HG03342 (cell line): ENCODE results near the gene RASGRP4.

ENCODE experiments used
- ATAC-seq: cut with Tn5 transposase; IDR thresholded peaks from one replicate; pipeline ENCODE4 v1.9.1; 2021; ENCODE audit warnings: mild to moderate bottlenecking, moderate library complexity; ENCODE audit not compliant: unreplicated experiment

The RASGRP4 gene

GRCh38 chr19:38391911-38392464 lies 34.0 kb downstream of the RASGRP4 start:
- ATAC-seq = no peak

GRCh38 chr19:38389957-38390924 lies 35.8 kb downstream of the RASGRP4 start:
- no peak for ATAC-seq

GRCh38 chr19:38389101-38389925 lies 36.7 kb downstream of the RASGRP4 start:
- ATAC-seq = no peak

GRCh38 chr19:38388349-38389100 lies 37.5 kb downstream of the RASGRP4 start, which contains the start of gene SPRED3:
TSS of gene SPRED3 (plus strand) at chr19:38388697. CDS start at chr19:38390303, 1,606 bp downstream.
- ATAC-seq = no peak

GRCh38 chr19:38387550-38388348 lies 38.3 kb downstream of the RASGRP4 start, which contains the start of gene GGN:
TSS of gene GGN (minus strand) at chr19:38388034. CDS start at chr19:38387261, 773 bp downstream.
- peak; percentile 51 for ATAC-seq

GRCh38 chr19:38386971-38387549 lies 39.0 kb downstream of the RASGRP4 start:
- no peak for ATAC-seq

- no peak for ATAC-seq
These were observed 39.6 kb downstream of the RASGRP4 start for GRCh38 chr19:38386300-38386970.

GRCh38 chr19:38385804-38386257 lies 40.2 kb downstream of the RASGRP4 start:
- no peak for ATAC-seq

GRCh38 chr19:38385057-38385803 lies 40.8 kb downstream of the RASGRP4 start:
- ATAC-seq = no peak

GRCh38 chr19:38384209-38385027 lies 41.6 kb downstream of the RASGRP4 start:
- ATAC-seq = no peak

- ATAC-seq = no peak
These were observed 42.3 kb downstream of the RASGRP4 start for GRCh38 chr19:38383743-38384142.

- ATAC-seq = no peak
These were observed 42.8 kb downstream of the RASGRP4 start for GRCh38 chr19:38383184-38383583.

- no peak for ATAC-seq
These were observed 44.9 kb downstream of the RASGRP4 start for GRCh38 chr19:38381138-38381537.

GRCh38 chr19:38378866-38379265 lies 47.2 kb downstream of the RASGRP4 start:
- ATAC-seq = no peak

GRCh38 chr19:38377052-38377451 lies 49.0 kb downstream of the RASGRP4 start:
- no peak for ATAC-seq

GRCh38 chr19:38376576-38376975 lies 49.4 kb downstream of the RASGRP4 start:
- ATAC-seq = no peak

- no peak for ATAC-seq
These were observed 50.3 kb downstream of the RASGRP4 start for GRCh38 chr19:38375748-38376147.
